GM18526 (cell line): ENCODE data around the gene ATP9A.

Experiments used
- POLR2A ChIP-seq: IDR thresholded peaks from 3 replicates; pipeline ENCODE4 v1.6.1; 2011; ENCODE audit not compliant: insufficient read length; ENCODE audit errors: extremely low read depth

The ATP9A gene

GRCh38 chr20:51725584-51726176, 42.5 kb downstream of the ATP9A start:
- TF ChIP-seq POLR2A: no peak

DNA sequence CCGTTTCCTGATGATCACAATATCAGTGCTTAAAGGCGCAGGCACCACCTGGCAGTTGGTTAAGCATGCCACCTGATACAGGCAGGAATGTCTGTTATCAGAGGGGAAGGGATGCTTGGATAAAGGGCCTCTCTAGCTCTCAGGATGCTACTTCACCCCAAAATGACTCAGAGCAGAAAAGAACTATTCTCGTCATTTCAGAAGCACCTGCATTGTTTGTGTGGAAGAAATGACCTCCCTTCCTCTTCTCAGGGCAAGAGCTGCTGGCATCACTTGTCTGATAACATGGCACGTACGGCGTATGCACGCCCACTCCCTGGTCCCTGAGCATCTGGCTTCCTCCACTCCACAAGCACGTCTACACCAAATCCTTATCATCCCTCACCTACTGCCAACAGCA, 47.3 kb downstream of the ATP9A start:
- TF ChIP-seq POLR2A: no peak

- TF ChIP-seq POLR2A: no peak
These were observed 47.8 kb downstream of the ATP9A start for GRCh38 chr20:51720384-51720783.

DNA sequence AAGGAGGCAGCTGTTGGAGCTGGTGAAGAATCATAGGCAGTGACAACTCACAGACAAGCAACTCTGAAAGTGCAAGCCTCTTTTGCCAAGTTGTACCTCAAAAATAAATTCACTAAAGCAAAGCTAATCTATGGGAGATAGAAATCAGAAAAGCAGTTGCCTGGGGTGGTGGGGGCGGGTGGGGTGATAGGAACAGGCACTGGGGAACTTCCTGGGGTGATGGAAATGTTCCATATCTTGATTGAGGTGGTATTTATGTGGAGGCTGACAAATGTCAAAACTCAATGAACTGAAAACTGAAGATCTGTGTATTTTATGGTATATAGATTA, 52.4 kb downstream of the ATP9A start:
- TF ChIP-seq POLR2A: no peak

DNA sequence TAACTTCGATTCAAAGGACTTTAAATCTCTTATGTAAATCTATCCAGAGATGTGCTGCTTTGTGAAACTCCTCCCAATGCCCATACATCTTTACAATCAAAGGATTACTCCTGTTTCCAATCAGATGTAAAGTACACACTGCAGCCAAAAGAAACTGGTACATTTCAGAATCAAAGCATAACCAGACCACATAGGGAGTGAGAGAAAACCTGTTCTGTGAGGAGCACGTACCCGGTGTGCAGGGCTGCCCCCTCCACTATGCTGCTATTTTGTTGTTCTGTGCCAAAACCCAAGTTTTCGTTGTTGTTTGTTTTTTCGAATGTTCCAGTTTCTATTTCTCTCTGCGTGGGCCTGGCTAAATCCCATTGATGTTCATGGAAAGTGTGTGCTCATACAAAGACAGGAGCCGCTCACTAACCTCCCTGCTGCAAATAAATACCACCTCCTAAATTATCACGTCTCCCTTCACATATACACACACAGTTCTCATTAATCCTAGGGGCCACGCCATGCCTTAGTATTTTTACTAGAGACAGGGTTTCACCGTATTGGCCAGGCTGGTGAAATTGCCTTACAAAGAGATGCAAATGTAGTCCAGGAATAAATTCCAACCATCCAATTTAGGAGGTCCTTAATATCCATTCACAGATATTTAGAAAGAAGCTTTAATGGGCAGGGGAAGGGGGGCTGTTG, 52.9 kb downstream of the ATP9A start:
- no peak for TF ChIP-seq POLR2A

GRCh38 chr20:51713213-51713598, 55.0 kb downstream of the ATP9A start:
- TF ChIP-seq POLR2A: no peak

DNA sequence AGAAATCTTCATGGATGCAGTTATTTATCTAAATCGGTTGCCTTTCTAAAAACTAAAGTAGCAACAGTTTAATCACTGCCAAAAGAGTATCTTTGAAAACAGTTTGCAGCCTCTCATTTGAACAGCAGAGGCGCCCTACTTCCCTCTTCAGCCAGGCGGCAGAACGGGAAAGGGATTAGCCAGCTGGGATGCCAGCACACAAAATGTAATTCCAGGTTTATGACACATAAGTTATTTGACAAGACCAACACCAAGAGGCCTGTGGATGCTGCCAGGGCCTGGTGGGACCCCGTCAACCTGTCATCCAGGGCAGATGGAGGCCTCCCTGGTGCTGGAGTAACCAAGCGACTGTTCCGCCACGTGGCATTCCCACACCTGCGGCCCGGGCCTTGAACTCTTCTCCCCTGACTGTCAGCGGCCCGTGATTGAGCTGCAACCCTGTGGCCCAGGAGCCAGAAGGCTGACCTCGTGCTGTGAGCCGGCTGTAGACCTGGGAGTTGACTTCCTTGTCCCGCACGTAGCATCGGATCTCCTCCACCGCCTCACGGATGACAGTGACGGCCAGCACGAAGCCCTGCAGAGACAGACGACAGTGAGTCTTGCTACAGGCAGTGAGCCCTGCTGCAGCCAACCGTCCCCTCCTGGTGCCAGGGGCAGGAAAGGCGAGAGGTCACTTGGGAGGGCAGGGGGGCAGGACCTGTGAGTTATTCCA, 55.5 kb downstream of the ATP9A start:
- no peak for TF ChIP-seq POLR2A

- TF ChIP-seq POLR2A: no peak
These were observed 56.8 kb downstream of the ATP9A start for GRCh38 chr20:51711426-51711825.

DNA sequence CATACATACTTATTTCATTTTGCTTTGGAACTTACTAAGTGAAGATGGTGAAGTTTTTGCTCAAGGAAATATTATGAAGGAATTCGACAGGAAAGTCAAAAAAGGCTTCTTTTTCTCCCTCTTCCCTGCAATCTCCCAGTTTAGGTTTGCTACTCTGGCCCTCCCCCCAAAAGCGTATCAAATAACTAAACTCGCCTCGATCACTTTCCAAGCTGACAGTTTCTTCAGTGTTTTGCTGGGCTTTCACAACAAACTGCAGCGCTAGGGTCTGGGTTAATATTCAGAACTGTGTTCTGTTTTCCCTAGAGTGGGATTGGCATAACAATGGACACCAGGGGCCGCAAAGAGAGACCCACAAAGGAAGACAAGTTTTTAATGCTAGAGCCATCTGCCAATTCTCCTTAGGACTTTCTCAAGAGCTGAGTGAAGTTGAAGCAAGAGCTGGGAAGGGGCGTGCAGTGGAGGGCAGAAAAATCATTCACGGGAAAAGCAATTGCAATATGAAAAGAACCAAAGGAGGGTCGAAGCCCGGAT, 57.8 kb downstream of the ATP9A start:
- TF ChIP-seq POLR2A: no peak

DNA sequence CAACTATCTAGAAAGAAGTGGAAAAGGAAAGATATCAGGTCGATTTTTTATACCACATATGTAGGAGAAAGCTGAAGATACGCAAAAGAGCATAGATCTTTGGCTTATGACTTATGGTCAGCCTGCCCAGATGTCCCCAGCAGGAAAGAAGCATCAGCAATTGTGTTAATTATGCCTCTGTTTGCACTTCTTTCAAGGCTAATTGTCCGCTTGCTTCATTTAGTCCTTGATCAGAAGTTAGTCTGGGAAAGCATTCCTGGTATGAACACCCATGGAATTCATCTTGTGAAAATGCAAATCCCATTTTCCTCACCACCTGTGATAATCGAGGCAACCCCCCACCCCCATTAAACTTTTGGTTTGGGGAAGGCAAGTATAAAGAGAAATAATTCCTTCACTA, 62.8 kb downstream of the ATP9A start:
- no peak for TF ChIP-seq POLR2A

DNA sequence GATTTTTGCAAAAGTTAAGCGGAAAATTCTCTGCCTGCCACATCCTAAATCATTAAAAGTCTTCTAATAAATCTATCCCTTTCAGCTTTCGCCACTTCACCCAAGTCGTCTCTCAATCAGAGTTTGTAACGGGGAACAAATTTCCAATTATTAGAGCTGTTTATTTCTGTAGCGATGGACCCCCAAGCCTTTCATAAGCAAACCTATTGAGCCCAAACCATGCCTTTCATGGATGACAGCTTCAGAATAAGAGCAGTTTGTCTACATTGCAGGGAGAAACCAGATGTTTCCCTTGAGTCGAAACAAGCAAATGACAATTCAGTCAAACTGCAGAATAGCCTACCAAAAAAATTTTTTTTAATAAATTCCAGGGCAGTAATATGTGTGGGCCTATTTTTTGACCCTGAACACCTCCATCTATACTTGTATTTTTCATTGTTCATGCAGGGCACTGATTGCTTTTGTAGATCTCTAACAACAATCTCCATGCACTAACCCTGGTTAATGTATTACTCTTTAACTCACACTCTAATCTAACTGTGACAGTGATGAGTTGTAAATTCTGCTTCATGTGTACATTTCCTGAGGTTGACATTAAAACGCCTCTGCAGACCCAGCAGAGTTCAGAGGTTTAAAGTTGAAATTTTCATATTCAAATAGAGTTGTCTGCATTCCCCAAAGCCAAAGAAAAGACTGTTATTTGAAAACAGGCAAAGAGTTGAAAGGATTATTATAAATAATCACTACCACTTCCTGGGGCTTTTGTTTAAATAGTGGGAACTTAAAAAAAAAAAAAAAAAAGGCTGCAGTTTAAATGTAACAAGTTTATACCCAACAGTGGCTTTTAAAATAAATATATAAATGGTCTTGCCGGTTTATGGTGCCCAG, 64.5 kb downstream of the ATP9A start:
- no peak for TF ChIP-seq POLR2A

DNA sequence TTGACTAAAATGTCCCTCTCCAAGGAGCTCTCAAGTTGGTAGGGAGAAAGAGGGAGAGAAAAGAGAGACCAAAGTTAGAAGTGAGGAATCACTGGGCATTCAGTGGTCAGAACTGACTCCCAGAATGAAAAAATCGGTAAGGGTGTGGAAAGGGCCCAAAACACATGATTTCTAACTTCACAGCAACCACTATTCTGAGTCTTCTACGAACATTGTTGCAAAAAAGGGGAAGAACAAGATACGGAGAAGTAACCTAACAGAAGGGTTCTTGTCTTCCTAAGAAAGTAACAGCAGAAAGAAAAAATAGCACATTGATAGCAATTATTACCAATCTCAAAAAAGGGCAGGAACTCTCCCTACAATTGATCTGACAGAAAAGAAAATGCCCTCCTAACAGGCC, 65.6 kb downstream of the ATP9A start:
- TF ChIP-seq POLR2A: no peak

- TF ChIP-seq POLR2A: no peak
These were observed 67.3 kb downstream of the ATP9A start for GRCh38 chr20:51700809-51701285.

- no peak for TF ChIP-seq POLR2A
These were observed 69.9 kb downstream of the ATP9A start for GRCh38 chr20:51698252-51698651.
